Stromal cell of bone marrow (primary cell): ENCODE measurements around the gene BNIP5.

ENCODE experiments used
- DNase-seq: peaks from one replicate; pipeline ENCODE4 v3.0.0-alpha.2; 2012; ENCODE audit warnings: low read depth

BNIP5 gene

DNA sequence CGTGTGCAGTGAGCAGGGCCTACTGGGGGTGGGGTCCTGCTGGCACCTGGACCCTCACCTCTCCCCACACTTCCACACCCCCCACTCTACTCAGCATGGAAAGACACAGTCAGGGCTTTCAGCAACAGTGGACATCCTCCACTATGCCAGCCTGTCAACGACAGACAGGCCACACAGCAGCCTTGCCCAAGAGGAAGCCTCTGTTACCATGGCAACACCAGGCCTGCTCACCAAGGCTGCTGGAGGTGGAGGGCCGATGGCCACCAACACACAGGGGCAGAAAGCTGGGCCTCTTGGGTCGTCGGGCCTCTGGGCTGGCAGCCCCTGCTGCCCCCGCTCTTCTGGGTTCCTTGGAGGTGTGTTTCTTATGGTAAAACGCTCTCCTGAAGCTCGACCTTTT, 13.6 kb downstream of the BNIP5 start:
- DNase-seq = no peak

GRCh38 chr6:36322591-36322990, 14.1 kb downstream of the BNIP5 start:
- DNase-seq = no peak

DNA sequence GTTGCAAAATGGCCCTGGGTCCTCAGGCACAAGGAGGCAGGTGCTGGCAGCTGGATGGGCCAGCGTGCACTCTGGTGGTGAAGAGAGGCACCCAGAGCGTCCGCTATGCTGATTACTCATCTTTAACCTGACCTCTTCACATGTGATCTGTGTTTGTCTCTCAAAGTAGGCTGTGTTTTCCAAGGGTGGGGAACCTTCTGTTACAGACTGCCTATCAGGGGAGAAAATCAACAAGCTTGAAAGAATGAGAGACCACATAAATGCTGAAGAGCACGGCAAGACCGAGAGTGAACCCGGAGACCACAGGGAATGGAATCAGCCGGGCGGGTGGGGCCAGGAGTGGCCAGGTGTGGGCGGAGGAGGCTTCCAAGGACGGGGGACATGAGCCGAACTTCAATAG, 16.2 kb downstream of the BNIP5 start:
- DNase-seq = no peak

- no peak for DNase-seq
Observed at GRCh38 chr6:36319821-36320220, 16.9 kb downstream of the BNIP5 start.

- DNase-seq = no peak
Observed at GRCh38 chr6:36319436-36319762, 17.3 kb downstream of the BNIP5 start.

- DNase-seq = no peak
Observed at GRCh38 chr6:36318690-36319435, 17.8 kb downstream of the BNIP5 start.

GRCh38 chr6:36317623-36318022, 19.1 kb downstream of the BNIP5 start:
- DNase-seq = no peak

- DNase-seq = no peak
Observed at GRCh38 chr6:36315921-36316320, 20.8 kb downstream of the BNIP5 start.

GRCh38 chr6:36314221-36315014, 22.3 kb downstream of the BNIP5 start:
- DNase-seq = no peak

DNA sequence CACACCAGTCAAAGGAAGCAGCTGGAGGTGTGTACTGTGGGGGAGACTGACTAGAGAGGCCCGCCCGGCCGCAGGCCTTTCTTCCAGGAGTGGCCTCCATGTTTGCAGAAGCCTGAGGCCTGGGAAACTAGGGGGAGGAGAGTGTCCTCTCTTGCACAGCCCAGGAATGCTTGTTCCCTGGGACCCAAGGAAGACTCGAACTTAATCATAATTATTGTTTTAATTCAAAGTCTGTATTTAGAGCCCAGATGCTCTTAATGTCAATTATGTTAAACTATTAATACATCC, 23.1 kb downstream of the BNIP5 start:
- no peak for DNase-seq

- no peak for DNase-seq
Observed at GRCh38 chr6:36312854-36313648, 23.6 kb downstream of the BNIP5 start.

DNA sequence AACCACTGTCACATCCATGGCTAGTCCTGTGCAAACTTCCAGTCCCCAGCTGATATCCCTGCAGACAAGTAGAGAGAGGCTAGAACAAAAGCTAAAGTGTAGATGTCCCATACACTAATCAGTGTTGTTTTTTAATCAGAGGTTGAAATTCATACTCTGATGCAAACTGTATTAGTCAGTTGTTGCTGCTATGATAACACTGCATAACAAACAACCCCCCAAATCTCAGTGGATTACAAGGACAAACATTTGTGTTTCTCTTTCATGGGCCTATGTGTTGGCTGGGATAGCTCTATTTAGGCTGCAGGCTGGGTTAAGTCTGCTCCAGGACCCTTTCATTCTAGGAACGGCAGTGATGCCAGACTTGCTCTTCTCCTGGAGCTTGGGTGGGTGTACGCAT, 26.8 kb downstream of the BNIP5 start:
- no peak for DNase-seq

- no peak for DNase-seq
Observed at GRCh38 chr6:36309203-36309602, 27.5 kb downstream of the BNIP5 start.

DNA sequence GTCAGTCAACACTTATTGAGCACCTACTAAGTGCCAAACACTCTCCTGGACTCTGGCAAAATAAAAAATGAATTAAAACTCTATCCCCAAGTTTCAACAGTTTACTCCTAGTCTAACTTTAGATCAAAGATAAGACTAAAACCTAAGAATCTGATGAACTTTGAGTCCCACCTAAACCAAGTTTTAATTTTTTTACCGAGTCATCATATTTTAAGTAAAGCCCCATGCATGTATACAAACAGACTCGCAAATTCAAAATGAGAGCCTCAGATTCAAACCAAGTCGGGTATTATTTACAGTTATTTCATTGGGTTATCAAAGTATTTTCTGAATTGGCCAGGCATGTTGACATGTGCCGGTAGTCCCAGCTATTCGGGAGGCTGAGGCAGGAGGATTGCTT, 28.2 kb downstream of the BNIP5 start:
- DNase-seq = no peak

- no peak for DNase-seq
Observed at GRCh38 chr6:36306375-36306774, 30.3 kb downstream of the BNIP5 start.

DNA sequence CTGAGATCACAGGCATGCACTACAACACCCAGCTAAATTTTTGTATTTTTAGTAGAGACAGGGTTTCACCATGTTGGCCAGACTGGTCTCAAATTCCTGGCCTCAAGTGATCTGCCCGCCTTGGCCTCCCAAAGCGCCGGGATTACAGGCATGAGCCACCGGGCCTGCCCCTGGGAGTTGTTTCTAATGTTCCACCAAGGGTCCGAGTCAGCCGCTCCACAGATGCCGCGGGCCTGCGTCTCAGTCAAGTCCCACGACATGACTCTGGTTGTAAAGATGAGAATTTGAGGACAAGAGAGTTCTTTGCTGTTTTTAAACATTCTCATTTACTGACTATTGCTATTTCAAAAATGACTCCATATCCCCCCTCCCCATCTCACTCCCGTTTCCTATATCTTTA, 30.8 kb downstream of the BNIP5 start:
- DNase-seq = no peak

DNA sequence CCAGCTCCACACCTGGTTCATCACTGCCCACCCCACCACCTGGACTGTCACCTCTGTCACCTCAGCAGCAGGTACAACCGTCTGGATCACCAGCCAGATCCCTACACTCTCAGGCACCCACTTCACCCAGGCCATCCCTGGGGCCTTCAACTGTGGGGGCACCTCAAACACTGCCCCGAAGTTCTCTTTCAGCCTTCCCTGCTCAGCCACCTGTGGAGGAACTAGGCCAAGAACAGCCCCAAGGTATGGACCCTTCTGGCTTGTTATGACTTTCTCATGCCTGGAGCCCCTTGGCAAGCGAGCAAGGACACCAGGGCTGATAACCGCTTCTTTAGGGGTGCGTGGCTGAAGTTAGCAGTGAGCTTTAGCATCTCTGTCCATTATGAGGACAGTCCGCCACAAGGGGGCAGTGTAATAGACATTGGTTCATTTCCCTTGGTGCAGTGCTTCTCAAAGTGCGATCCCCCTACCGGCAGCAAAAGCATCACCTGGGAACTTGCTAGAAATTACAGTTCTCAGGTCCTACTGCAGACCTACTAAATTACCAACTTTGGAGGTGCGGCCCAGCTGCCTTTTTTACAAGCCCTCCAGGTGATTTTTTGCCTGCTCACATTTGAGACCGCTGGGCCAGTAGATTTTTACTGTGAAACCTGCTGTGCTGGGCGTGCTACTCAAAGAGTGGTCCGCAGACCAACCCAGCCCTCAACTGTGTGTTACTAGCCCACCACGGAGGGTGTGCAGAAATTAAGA, 34.3 kb downstream of the BNIP5 start:
- peak; percentile 58 for DNase-seq

GRCh38 chr6:36301781-36302180, 34.9 kb downstream of the BNIP5 start:
- DNase-seq = no peak

GRCh38 chr6:36301085-36301658, 35.5 kb downstream of the BNIP5 start:
- no peak for DNase-seq

DNA sequence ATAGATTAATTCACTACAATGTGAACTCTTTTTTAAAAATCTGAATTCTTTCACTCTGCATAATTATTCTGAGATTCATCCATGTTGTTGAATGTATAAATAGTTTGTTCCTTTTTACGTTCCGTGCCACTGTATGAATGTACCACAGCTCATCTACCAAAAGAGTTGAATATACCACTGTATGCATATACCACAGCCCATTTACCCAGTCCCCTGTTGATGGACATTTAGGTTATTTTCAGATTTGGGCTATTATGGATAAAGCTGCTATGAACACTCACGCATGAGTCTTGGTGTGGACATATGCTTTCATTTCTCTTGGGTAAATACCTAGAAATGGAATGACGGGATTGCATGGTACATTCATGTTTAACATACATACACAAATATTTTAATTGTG, 38.7 kb downstream of the BNIP5 start:
- no peak for DNase-seq

DNA sequence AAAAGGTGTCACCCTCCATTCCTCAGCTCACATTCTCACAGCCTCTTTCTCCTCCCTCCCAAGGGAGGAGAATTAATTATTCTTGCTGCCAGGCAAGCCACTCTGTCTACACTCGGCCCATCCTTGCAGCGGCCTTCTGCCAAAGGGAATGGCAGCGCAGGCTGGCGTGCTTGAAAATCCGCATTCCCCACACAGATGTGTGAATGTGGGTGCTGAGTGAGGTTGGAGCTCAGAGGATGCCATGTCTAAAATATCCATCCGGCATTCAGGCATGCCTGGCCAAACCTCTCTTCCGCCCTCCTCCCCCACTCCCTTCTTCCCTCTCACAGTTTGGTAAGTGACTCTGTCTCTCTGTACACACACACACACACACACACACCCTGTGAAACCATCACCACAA, 39.2 kb downstream of the BNIP5 start:
- no peak for DNase-seq

DNA sequence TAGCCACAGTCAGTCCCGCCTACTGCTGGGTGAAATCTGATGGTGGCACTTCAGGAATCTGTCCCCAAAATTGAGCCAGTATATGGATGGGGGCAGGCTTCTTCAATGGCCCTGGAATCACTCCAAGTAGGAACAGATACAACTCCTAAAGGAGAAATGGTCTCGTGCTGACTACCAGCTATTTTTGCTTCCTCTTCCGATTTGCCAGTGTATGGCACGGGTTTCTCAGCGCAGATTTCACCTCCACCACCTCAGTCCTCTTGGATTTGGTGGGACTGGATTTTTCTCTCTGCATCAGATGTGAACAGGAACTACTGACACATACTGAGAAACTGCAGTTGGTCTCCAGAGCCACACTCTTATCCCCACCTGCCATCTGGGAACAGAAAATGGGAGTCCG, 39.6 kb downstream of the BNIP5 start:
- DNase-seq = no peak
